ENCODE measurements around the gene RAVER2.

Gene RAVER2

DNA sequence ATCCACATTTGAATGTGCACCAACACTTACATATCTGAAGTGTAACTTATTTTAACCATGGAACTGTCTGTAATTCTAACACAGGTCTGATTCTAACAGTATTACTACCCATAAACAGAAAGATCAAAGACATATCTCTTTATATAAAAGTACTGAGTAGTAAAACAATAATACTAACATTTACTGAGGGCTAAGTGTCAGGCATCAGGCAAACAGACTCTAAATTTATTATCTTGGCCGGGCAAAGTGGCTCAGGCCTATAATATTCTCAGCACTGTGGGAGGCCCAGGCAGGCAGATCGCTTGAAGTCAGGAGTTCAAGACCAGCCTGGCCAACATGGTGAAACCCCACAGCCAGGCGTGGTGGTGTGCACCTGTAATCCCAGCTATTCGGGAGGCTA lies 135.6 kb downstream of the RAVER2 start:
- no peak for DNase-seq

DNA sequence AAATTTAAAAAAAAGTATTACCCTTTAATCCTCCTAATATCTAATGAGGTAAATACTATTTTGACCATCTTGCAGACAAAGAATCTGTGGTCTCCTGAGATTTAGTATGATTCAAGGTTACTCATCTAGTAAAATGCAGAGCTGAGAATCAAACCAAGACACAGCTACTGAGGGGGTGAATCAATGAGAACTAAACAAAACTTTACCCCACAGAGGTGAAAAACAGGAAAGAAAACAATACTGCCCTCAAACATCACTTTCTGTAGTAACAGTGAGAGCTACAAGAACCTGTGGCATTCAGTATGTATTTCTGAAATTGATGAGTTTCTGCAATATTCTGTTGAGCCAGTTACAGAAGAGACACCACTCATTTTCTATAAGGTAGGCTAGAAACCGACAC lies 136.4 kb downstream of the RAVER2 start:
- DNase-seq: no peak
